HG03060 (cell line): ENCODE measurements around the gene NEK1.
A peak's percentile ranks its signal among the peaks of the same experiment; 100 is the strongest.
"Not testable (repeated sequence)": the region's sequence is repeated elsewhere in the genome, so short reads cannot be mapped to it uniquely, and the experiment has no call there.

Experiments used
- ATAC-seq: cut with Tn5 transposase; IDR thresholded peaks from one replicate; pipeline ENCODE4 v1.9.1; 2021; ENCODE audit warnings: low read depth, moderate number of reproducible peaks; ENCODE audit not compliant: unreplicated experiment

The NEK1 gene

DNA sequence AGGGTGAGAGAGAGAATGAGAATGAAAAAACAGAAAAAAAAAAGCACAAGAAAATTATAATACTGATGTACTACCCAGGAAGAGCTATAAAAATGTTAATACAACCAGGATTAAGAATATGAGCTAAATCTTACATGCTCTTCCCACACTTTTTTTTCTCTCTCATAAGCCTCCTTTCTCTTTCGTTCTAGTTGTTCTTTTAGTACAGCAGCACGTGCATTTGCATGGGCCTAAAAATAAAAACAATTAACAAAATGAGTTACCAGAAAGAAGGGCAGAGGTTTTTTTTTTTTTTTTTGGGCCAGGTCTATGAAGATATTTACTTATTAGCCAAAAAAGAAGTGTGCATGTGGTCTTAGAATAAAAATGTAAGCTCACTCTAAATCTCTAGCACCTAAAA lies 105.5 kb downstream of the NEK1 start:
- no peak for ATAC-seq

- not testable (repeated sequence) for ATAC-seq
Observed at GRCh38 chr4:169499907-169500306, 112.5 kb downstream of the NEK1 start.

- ATAC-seq, result not testable (repeated sequence)
Observed at GRCh38 chr4:169494234-169494633, 118.1 kb downstream of the NEK1 start.

GRCh38 chr4:169493164-169493524 lies 119.2 kb downstream of the NEK1 start:
- ATAC-seq, result no peak

GRCh38 chr4:169492436-169493163 lies 119.8 kb downstream of the NEK1 start:
- ATAC-seq, result no peak

- ATAC-seq, result no peak
Observed at GRCh38 chr4:169491211-169491610, 121.2 kb downstream of the NEK1 start.

DNA sequence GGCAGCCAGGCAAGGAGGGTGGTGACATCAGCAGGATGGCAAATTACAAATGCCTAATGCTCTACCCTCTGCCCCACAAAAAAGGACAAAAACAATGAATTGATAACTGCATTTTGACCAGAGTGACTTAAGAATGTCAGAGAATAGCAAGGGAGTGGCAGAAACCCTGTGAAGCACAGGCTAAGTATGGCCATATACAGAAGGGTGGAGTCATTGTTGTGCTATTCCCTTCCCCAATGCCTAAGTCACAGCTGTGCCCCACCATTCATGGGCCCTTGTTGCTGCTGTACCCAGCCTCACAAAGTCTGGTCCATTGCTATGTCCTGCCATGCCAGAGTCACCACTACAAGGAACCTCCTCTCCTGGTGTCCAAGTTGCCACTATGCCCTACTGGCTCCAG lies 123.1 kb downstream of the NEK1 start:
- ATAC-seq, result no peak

DNA sequence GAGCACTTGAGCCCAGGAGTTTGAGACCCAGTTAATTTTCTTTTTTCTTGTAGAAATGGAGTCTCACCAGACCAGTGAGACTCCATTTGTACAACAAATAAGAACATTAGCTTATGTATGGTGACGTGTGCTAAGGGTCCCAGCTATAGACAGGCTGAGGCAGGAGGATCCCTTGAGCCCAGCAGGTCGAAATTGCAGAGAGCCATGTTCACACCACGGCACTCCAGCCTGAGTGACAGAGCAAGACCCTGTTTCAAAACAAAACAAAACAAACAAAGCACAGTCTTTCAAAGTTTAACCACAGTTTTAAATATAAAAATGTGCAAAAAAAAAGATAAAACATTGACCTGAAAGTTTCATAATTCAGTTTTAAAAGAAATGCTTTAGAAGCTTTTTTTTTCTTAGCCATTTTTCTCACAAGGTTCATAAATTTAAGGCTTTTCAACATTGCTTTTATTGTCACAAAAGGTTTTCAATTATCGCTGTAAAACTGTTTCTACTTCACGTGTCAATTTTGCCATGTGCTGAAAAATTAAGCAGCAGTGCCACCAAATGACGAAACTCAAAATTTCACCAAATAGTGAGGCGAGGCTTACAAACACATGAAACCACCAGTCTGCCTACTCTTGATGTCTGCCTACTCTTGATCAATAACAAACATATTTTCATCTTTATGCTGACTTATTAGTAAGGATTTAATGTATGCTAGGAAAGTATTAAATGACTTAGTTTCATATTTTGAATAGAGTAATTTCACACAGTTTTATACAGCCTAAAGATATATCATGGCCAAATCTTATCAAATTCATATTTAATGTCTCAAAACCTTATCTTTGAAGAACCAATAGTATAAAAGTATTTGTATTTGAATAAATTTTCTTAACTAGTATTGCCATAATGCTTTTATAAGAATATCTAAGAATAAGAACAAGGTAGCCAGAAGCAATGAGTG lies 126.3 kb downstream of the NEK1 start:
- ATAC-seq, result no peak

DNA sequence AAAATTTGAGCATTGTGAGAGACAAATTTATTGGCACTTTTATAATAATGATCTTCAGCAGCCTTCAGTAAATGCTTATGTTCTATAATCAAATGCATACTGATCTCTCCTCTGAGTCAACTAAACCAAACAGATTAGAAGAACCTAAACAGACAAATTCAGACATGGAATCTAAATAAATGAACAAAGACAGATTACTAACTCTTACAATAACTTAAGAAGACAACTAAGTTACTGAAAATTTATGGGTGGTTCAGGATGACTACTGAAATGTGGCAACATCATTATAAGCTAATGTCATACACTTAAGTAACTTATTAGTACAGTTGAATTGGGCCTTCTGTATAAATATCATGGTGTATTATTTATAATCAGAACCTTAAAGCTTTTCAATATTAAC lies 127.3 kb downstream of the NEK1 start:
- no peak for ATAC-seq

DNA sequence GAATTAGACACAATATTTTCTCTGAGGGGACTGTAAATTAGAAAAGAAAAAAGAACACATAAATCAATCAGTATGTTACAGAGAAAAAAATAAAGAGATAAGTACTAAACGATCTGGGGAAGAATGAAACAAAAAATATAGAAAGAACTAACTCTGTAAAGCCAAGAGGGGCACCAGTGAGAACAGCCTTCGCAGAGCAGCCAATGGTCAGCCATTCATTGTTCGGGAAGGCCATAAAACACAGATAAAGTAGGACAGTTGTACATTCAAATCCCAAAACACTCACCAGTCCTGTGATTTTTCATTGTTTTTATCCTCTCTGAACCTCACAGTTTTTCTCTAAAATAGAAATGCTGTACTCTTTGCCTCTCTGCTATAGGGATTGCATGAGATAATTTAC lies 127.9 kb downstream of the NEK1 start:
- ATAC-seq, result no peak

- ATAC-seq, result no peak
Observed at GRCh38 chr4:169464080-169464479, 148.3 kb downstream of the NEK1 start.

DNA sequence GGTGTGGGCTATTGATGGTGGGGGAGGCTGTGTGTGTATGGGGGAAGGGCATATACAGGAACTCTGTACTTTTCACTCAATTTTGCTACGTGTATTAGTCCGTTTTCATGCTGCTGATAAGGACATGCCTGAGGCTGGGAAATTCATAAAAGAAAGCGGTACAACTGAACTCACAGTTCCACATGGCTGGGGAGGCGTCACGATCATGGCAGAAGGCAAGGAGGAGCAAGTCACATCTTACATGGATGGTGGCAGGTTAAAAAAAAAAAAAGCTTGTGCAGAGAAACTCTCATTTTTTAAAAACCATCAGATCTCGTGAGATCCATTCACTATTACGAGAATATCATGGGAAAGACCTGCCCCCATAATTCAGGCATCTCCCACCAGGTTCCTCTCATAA lies 152.3 kb downstream of the NEK1 start:
- no peak for ATAC-seq

GRCh38 chr4:169458575-169458974 lies 153.8 kb downstream of the NEK1 start:
- ATAC-seq, result no peak

GRCh38 chr4:169452644-169453043 lies 159.7 kb downstream of the NEK1 start:
- not testable (repeated sequence) for ATAC-seq

- ATAC-seq, result not testable (repeated sequence)
Observed at GRCh38 chr4:169448935-169449334, 163.4 kb downstream of the NEK1 start.

DNA sequence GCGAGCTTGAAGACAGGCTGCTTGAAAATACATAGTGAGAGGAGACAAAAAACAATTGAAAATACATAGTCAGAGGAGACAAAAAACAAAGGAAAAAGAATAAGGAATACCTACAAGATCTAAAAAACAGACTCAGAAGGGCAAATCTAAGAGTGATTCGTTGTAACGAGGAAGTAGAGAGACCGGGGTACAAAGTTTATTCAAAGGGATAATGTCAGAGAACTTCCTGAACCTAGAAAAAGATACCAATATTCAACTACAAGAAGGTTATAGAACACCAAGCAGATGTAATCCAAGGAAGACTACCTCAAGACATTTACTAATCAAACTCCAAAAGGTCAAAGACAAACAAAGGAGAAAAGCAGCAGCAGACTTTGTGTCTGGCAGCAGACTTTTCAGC lies 165.6 kb downstream of the NEK1 start:
- ATAC-seq, result no peak

GRCh38 chr4:169443748-169444147 lies 168.6 kb downstream of the NEK1 start:
- no peak for ATAC-seq

- ATAC-seq, result no peak
Observed at GRCh38 chr4:169440446-169440845, 171.9 kb downstream of the NEK1 start.

- no peak for ATAC-seq
Observed at GRCh38 chr4:169439244-169439643, 173.1 kb downstream of the NEK1 start.

GRCh38 chr4:169438057-169438480 lies 174.3 kb downstream of the NEK1 start:
- ATAC-seq, result peak; percentile 25

GRCh38 chr4:169437299-169438047 lies 174.9 kb downstream of the NEK1 start:
- ATAC-seq, result peak; percentile 83
